HepG2 (cell line): ENCODE results near the gene TBC1D2B. TPM values are rescaled to one million over a fixed set of nuclear protein-coding genes. Genes with fewer than 3 reads are reported as not detected.
A peak's percentile ranks its signal among the peaks of the same experiment; 100 is the strongest.

Source experiments
- ATM ChIP-seq: fragments of 450-650 bp; IDR thresholded peaks from 2 replicates; pipeline ENCODE4 v1.7.1; 2017; ENCODE audit warnings: mild to moderate bottlenecking, borderline replicate concordance
- FOXA3 ChIP-seq: IDR thresholded peaks from 2 replicates; pipeline ENCODE4 v1.6.1; 2016; ENCODE audit warnings: missing genetic modification reagents, missing compliant biosample characterization
- GTF3A ChIP-seq: sonication (generic); formaldehyde crosslinking; conservative IDR thresholded peaks from 2 replicates; pipeline ENCODE4 v1.4.0; 2020; ENCODE audit warnings: mild to moderate bottlenecking, missing genetic modification reagents
- HNF4A ChIP-seq: sonication (generic); formaldehyde crosslinking; IDR thresholded peaks from 2 replicates; pipeline ENCODE4 v1.4.0; 2020; ENCODE audit warnings: missing genetic modification reagents
- KAT2B ChIP-seq: fragments of 150-350 bp; IDR thresholded peaks from 2 replicates; pipeline ENCODE4 v1.6.1; 2014; ENCODE audit warnings: low read depth, low read length, borderline replicate concordance
- NAIF1 ChIP-seq: sonication (generic); formaldehyde crosslinking; IDR thresholded peaks from 2 replicates; pipeline ENCODE4 v1.5.0; 2020; ENCODE audit warnings: mild to moderate bottlenecking, missing genetic modification reagents, borderline replicate concordance
- NR2F1 ChIP-seq, 2 experiments: fragments of 450-650 bp in 1 of 2; formaldehyde crosslinking in 1 of 2; IDR thresholded peaks; 2 replicates each; pipeline versions ENCODE4 v1.5.0 to v1.6.1; 2016 to 2020; ENCODE audit warnings: mild to moderate bottlenecking in 1 of 2, missing compliant biosample characterization in 1 of 2, missing genetic modification reagents in 1 of 2, moderate library complexity in 1 of 2
- SAP130 ChIP-seq: IDR thresholded peaks from 2 replicates; pipeline ENCODE4 v1.6.1; 2016; ENCODE audit warnings: low read depth
- TOPORS ChIP-seq: sonication (generic); formaldehyde crosslinking; IDR thresholded peaks from 2 replicates; pipeline ENCODE4 v1.8.0; 2023; ENCODE audit warnings: mild to moderate bottlenecking, missing genetic modification reagents
- ZBTB38 ChIP-seq: sonication (generic); formaldehyde crosslinking; IDR thresholded peaks from 2 replicates; pipeline ENCODE4 v1.5.1; 2020; ENCODE audit warnings: mild to moderate bottlenecking, missing genetic modification reagents
- ZFP36 ChIP-seq: fragments of 150-350 bp; IDR thresholded peaks from 2 replicates; pipeline ENCODE4 v1.6.1; 2018; ENCODE audit warnings: borderline replicate concordance, low read length, low read depth; ENCODE audit not compliant: partially characterized antibody
- ZFX ChIP-seq: sonication (generic); formaldehyde crosslinking; IDR thresholded peaks from 2 replicates; pipeline ENCODE4 v1.4.0; 2020; ENCODE audit warnings: mild to moderate bottlenecking, low read depth, missing genetic modification reagents, moderate library complexity
- ZNF333 ChIP-seq: sonication (generic); formaldehyde crosslinking; IDR thresholded peaks from 2 replicates; pipeline ENCODE4 v1.4.0; 2020; ENCODE audit warnings: mild to moderate bottlenecking, missing genetic modification reagents, borderline replicate concordance
- ZNF607 ChIP-seq: sonication (generic); formaldehyde crosslinking; IDR thresholded peaks from 2 replicates; pipeline ENCODE4 v1.5.1; 2020; ENCODE audit warnings: missing genetic modification reagents, mild to moderate bottlenecking, borderline replicate concordance
- ZNF619 ChIP-seq: sonication (generic); formaldehyde crosslinking; IDR thresholded peaks from 2 replicates; pipeline ENCODE4 v1.4.0; 2020; ENCODE audit warnings: mild to moderate bottlenecking, missing genetic modification reagents
- ZNF670 ChIP-seq: sonication (generic); formaldehyde crosslinking; IDR thresholded peaks from 2 replicates; pipeline ENCODE4 v1.8.0; 2022; ENCODE audit warnings: mild to moderate bottlenecking, missing genetic modification reagents, borderline replicate concordance
- ZNF788 ChIP-seq: sonication (generic); formaldehyde crosslinking; IDR thresholded peaks from 2 replicates; pipeline ENCODE4 v1.5.0; 2020; ENCODE audit warnings: mild to moderate bottlenecking, missing genetic modification reagents, borderline replicate concordance
- polyA plus RNA-seq, 8 experiments: library from polyadenylated mRNA; depleted of rRNA in 3 of 8; stranded (reverse) in 7 of 8; unstranded in 1 of 8; fragments of >200 nt; fragmentation: Illumina TruSeq in 4 of 8; extraction: Trizol in 4 of 8; gene quantifications; 2 replicates each; pipeline versions ENCODE4 v1.2.1 to v1.2.3, GENCODE V29; 2011 to 2016; ENCODE audit warnings: low read depth in 4 of 8, missing spikeins in 1 of 8, mixed read lengths in 1 of 8; ENCODE audit not compliant: insufficient read depth in 1 of 8
- total RNA-seq, 5 experiments: library from RNA; depleted of rRNA; stranded (reverse); fragments of >200 nt; fragmentation: Illumina TruSeq; extraction: Trizol; gene quantifications; 2 replicates each; pipeline ENCODE4 v1.2.3, GENCODE V29; 2016; ENCODE audit warnings: low read depth in 1 of 5
- TF ChIP-seq, protein P1 (sequence below): IDR thresholded peaks from 2 replicates; pipeline ENCODE4 v1.4.0; 2020; ENCODE audit warnings: mild to moderate bottlenecking, missing genetic modification reagents
- TF ChIP-seq, protein P2 (sequence below): sonication (generic); formaldehyde crosslinking; IDR thresholded peaks from 2 replicates; pipeline ENCODE4 v1.4.0; 2020; ENCODE audit warnings: missing genetic modification reagents, mild to moderate bottlenecking, borderline replicate concordance
- TF ChIP-seq, protein P3 (sequence below): sonication (generic); formaldehyde crosslinking; IDR thresholded peaks from 2 replicates; pipeline ENCODE4 v1.9.0; 2022; ENCODE audit warnings: low read depth, missing genetic modification reagents
- TF ChIP-seq, protein P4 (sequence below): sonication (generic); formaldehyde crosslinking; IDR thresholded peaks from 2 replicates; pipeline ENCODE4 v1.5.1; 2020; ENCODE audit warnings: missing genetic modification reagents, mild to moderate bottlenecking, borderline replicate concordance
- TF ChIP-seq, protein P5 (sequence below): sonication (generic); formaldehyde crosslinking; IDR thresholded peaks from 2 replicates; pipeline ENCODE4 v1.8.1; 2023; ENCODE audit warnings: mild to moderate bottlenecking, missing genetic modification reagents, borderline replicate concordance

TBC1D2B gene
- total and polyA plus RNA-seq, 2 of the 13 experiments (the other 11 are each of a cell fraction or from before 2014, with no cell fraction given) = 10.1 to 14.4 TPM

DNA sequence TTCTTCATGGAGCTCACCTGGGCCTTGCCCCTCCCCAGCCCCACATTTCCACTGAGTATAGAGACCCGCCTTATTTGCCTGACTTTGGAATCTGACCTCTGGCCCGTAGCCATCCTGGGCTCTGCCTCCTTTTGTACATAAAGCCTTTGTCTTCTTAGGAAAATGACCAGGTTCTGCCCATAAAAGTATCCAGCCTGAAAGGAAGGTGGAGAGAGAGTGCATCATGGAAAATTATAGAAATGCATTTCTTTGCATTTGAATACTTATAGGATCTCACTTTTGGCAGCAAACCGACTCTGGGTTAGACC is 11.2 kb upstream of the TBC1D2B start (continued):
- TF ChIP-seq, protein P1, sequence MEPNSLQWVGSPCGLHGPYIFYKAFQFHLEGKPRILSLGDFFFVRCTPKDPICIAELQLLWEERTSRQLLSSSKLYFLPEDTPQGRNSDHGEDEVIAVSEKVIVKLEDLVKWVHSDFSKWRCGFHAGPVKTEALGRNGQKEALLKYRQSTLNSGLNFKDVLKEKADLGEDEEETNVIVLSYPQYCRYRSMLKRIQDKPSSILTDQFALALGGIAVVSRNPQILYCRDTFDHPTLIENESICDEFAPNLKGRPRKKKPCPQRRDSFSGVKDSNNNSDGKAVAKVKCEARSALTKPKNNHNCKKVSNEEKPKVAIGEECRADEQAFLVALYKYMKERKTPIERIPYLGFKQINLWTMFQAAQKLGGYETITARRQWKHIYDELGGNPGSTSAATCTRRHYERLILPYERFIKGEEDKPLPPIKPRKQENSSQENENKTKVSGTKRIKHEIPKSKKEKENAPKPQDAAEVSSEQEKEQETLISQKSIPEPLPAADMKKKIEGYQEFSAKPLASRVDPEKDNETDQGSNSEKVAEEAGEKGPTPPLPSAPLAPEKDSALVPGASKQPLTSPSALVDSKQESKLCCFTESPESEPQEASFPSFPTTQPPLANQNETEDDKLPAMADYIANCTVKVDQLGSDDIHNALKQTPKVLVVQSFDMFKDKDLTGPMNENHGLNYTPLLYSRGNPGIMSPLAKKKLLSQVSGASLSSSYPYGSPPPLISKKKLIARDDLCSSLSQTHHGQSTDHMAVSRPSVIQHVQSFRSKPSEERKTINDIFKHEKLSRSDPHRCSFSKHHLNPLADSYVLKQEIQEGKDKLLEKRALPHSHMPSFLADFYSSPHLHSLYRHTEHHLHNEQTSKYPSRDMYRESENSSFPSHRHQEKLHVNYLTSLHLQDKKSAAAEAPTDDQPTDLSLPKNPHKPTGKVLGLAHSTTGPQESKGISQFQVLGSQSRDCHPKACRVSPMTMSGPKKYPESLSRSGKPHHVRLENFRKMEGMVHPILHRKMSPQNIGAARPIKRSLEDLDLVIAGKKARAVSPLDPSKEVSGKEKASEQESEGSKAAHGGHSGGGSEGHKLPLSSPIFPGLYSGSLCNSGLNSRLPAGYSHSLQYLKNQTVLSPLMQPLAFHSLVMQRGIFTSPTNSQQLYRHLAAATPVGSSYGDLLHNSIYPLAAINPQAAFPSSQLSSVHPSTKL (CRISPR knock-in tag) = peak; percentile 44; the same call in 1 of the 2 replicates
- TF ChIP-seq HNF4A (0 out of 2 replicates have a peak, but pooled peaks have one; percentile 22), SAP130 (CRISPR knock-in tag) (no peak), ZNF333 (CRISPR knock-in tag) (no peak), NAIF1 (CRISPR knock-in tag) (no peak), FOXA3 (peak; percentile 29; the same call in 1 of the 2 replicates), ZFP36 (no peak), ZNF788 (no peak), TOPORS (CRISPR knock-in tag) (no peak), ZFX (CRISPR knock-in tag) (0 out of 2 replicates have a peak, but pooled peaks have one; percentile 14), NR2F1 (CRISPR knock-in tag; IDR thresholded peaks at IDR 0.05) (peak in 1 of 2 experiments; percentile 46; a peak in 1 of 4 replicates), ZNF607 (CRISPR knock-in tag) (no peak), KAT2B (no peak), GTF3A (no peak), ZNF670 (CRISPR knock-in tag) (no peak), ZNF619 (no peak), ZBTB38 (CRISPR knock-in tag) (no peak), ATM (no peak)
- TF ChIP-seq, protein P2, sequence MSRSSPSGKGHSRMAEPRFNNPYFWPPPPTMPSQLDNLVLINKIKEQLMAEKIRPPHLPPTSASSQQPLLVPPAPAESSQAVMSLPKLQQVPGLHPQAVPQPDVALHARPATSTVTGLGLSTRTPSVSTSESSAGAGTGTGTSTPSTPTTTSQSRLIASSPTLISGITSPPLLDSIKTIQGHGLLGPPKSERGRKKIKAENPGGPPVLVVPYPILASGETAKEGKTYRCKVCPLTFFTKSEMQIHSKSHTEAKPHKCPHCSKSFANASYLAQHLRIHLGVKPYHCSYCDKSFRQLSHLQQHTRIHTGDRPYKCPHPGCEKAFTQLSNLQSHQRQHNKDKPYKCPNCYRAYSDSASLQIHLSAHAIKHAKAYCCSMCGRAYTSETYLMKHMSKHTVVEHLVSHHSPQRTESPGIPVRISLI (CRISPR knock-in tag) = no peak
- TF ChIP-seq, protein P3, sequence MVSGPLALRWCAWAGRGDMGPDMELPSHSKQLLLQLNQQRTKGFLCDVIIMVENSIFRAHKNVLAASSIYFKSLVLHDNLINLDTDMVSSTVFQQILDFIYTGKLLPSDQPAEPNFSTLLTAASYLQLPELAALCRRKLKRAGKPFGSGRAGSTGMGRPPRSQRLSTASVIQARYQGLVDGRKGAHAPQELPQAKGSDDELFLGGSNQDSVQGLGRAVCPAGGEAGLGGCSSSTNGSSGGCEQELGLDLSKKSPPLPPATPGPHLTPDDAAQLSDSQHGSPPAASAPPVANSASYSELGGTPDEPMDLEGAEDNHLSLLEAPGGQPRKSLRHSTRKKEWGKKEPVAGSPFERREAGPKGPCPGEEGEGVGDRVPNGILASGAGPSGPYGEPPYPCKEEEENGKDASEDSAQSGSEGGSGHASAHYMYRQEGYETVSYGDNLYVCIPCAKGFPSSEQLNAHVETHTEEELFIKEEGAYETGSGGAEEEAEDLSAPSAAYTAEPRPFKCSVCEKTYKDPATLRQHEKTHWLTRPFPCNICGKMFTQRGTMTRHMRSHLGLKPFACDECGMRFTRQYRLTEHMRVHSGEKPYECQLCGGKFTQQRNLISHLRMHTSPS = no peak
- TF ChIP-seq, protein P4, sequence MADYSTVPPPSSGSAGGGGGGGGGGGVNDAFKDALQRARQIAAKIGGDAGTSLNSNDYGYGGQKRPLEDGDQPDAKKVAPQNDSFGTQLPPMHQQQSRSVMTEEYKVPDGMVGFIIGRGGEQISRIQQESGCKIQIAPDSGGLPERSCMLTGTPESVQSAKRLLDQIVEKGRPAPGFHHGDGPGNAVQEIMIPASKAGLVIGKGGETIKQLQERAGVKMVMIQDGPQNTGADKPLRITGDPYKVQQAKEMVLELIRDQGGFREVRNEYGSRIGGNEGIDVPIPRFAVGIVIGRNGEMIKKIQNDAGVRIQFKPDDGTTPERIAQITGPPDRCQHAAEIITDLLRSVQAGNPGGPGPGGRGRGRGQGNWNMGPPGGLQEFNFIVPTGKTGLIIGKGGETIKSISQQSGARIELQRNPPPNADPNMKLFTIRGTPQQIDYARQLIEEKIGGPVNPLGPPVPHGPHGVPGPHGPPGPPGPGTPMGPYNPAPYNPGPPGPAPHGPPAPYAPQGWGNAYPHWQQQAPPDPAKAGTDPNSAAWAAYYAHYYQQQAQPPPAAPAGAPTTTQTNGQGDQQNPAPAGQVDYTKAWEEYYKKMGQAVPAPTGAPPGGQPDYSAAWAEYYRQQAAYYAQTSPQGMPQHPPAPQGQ (CRISPR knock-in tag) = no peak
- TF ChIP-seq, protein P5, sequence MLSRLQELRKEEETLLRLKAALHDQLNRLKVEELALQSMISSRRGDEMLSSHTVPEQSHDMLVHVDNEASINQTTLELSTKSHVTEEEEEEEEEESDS (CRISPR knock-in tag) = 0 out of 2 replicates have a peak, but pooled peaks have one; percentile 27
